Pulmonary artery endothelial cell (primary cell): ENCODE data around the gene OR5L1. TPM values are rescaled to one million over a fixed set of nuclear protein-coding genes. Genes with fewer than 3 reads are reported as not detected.

Source experiments
- DNase-seq: peaks from one replicate; pipeline ENCODE4 v3.0.0-alpha.2; 2011; ENCODE audit warnings: low read depth, low spot score
- total RNA-seq: library from RNA; depleted of rRNA; stranded (reverse); fragments of >200 nt; gene quantifications from 2 replicates; pipeline ENCODE4 v1.2.3, GENCODE V29; 2014

Gene OR5L1
- total RNA-seq: not detected in 2 replicates

- DNase-seq: no peak
Observed at GRCh38 chr11:55811067-55811466, at the start of gene OR5L1. TSS of gene OR5L1 (plus strand) at chr11:55811367. CDS start at chr11:55811467, 100 bp downstream.

GRCh38 chr11:55773138-55773537 is 38.0 kb upstream of the OR5L1 start, which contains the start of gene OR5D13:
TSS of gene OR5D13 (plus strand) at chr11:55773438. CDS start at chr11:55773438, 0 bp downstream.
- no peak for DNase-seq

- DNase-seq: no peak
Observed at GRCh38 chr11:55791606-55792005, 19.6 kb upstream of the OR5L1 start.

GRCh38 chr11:55793321-55793720 is 17.8 kb upstream of the OR5L1 start:
- no peak for DNase-seq

GRCh38 chr11:55795256-55795655 is 15.9 kb upstream of the OR5L1 start, which contains the start of gene OR5D14:
TSS of gene OR5D14 (plus strand) at chr11:55795556. CDS start at chr11:55795556, 0 bp downstream.
- DNase-seq: no peak

- no peak for DNase-seq
Observed at GRCh38 chr11:55806248-55806647, 4.9 kb upstream of the OR5L1 start.

- no peak for DNase-seq
Observed at GRCh38 chr11:55819330-55819729, 8.2 kb downstream of the OR5L1 start, which contains the start of gene OR5D18. TSS of gene OR5D18 (plus strand) at chr11:55819630. CDS start at chr11:55819630, 0 bp downstream.

- no peak for DNase-seq
Observed at GRCh38 chr11:55826919-55827318, 15.8 kb downstream of the OR5L1 start, which contains the start of gene OR5L2. TSS of gene OR5L2 (plus strand) at chr11:55827219. CDS start at chr11:55827219, 0 bp downstream.

GRCh38 chr11:55838452-55838851 is 27.3 kb downstream of the OR5L1 start, which contains the start of gene OR5D16:
TSS of gene OR5D16 (plus strand) at chr11:55838752. CDS start at chr11:55838752, 0 bp downstream.
- no peak for DNase-seq

GRCh38 chr11:55847453-55847852 is 36.3 kb downstream of the OR5L1 start:
- no peak for DNase-seq

- DNase-seq: no peak
Observed at GRCh38 chr11:55849037-55849436, 37.9 kb downstream of the OR5L1 start.

GRCh38 chr11:55852141-55852540 is 41.0 kb downstream of the OR5L1 start:
- no peak for DNase-seq

GRCh38 chr11:55854704-55855103 is 43.5 kb downstream of the OR5L1 start:
- DNase-seq: no peak

Other genes with a start within 250 kb of the OR5L1 start
- not detected in 2 replicates for gene OR4C16, start 239.2 kb upstream of the OR5L1 start, total RNA-seq
- not detected in 2 replicates for gene OR4C11, start 203.7 kb upstream of the OR5L1 start, total RNA-seq
- gene OR4P4, start 176.3 kb upstream of the OR5L1 start, total RNA-seq: not detected in 2 replicates
- not detected in 2 replicates for gene OR4S2, start 163.0 kb upstream of the OR5L1 start, total RNA-seq
- gene OR4C6, start 149.2 kb upstream of the OR5L1 start, total RNA-seq: not detected in 2 replicates
- gene OR5D13, start 37.9 kb upstream of the OR5L1 start, total RNA-seq: not detected in 2 replicates
- gene OR5D14, start 15.8 kb upstream of the OR5L1 start, total RNA-seq: not detected in 2 replicates
- not detected in 2 replicates for gene OR5D18, start 8.3 kb downstream of the OR5L1 start, total RNA-seq
- gene OR5L2, start 15.9 kb downstream of the OR5L1 start, total RNA-seq: not detected in 2 replicates
- gene OR5D16, start 27.4 kb downstream of the OR5L1 start, total RNA-seq: not detected in 2 replicates
- gene TRIM51, start 71.9 kb downstream of the OR5L1 start, total RNA-seq: not detected in 2 replicates
- not detected in 2 replicates for gene OR5W2, start 103.2 kb downstream of the OR5L1 start, total RNA-seq
- not detected in 2 replicates for gene OR5I1, start 125.0 kb downstream of the OR5L1 start, total RNA-seq
- gene OR10AG1, start 158.6 kb downstream of the OR5L1 start, total RNA-seq: not detected in 2 replicates
- gene OR5F1, start 183.3 kb downstream of the OR5L1 start, total RNA-seq: not detected in 2 replicates
- gene OR5AS1, start 216.3 kb downstream of the OR5L1 start, total RNA-seq: not detected in 2 replicates